Progenitor cell of endocrine pancreas (in vitro differentiated cells): ENCODE data around the gene EFHD2. TPM values are rescaled to one million over a fixed set of nuclear protein-coding genes. Genes with fewer than 3 reads are reported as not detected.

Source experiments
- DNase-seq: peaks from one replicate; pipeline ENCODE4 v3.0.0; 2021; ENCODE audit warnings: low spot score; ENCODE audit not compliant: unreplicated experiment
- H3K27ac Mint-ChIP-seq: 2 replicates; pipeline ENCODE4 v1.8.0; 2021; ENCODE audit warnings: mild to moderate bottlenecking, moderate library complexity, mixed read lengths
- H3K27me3 Mint-ChIP-seq: 2 replicates; pipeline ENCODE4 v1.8.0; 2021; ENCODE audit warnings: mixed read lengths
- H3K36me3 Mint-ChIP-seq: 2 replicates; pipeline ENCODE4 v1.8.0; 2022; ENCODE audit warnings: mixed read lengths; ENCODE audit not compliant: insufficient read depth
- H3K4me1 Mint-ChIP-seq: 2 replicates; pipeline ENCODE4 v1.8.0; 2021; ENCODE audit warnings: low read depth, mixed read lengths
- H3K4me3 Mint-ChIP-seq: 2 replicates; pipeline ENCODE4 v1.8.0; 2021; ENCODE audit warnings: low read depth, mild to moderate bottlenecking, moderate library complexity, mixed read lengths
- H3K9me3 Mint-ChIP-seq: 2 replicates; pipeline ENCODE4 v1.8.0; 2021; ENCODE audit warnings: low read depth, mixed read lengths
- total RNA-seq: library from RNA; stranded (reverse); gene quantifications from 2 replicates; pipeline ENCODE4 v1.2.1, GENCODE V29; 2021
- TF ChIP-seq, protein P1 (sequence below): fragments of 200-600 bp; sonication (generic); IDR thresholded peaks from one replicate; pipeline ENCODE4 v1.5.0; 2021; ENCODE audit warnings: antibody characterized with exemption, mild to moderate bottlenecking; ENCODE audit not compliant: unreplicated experiment

Gene EFHD2
- total RNA-seq, 1 donor from 2014 or later: 19.4 TPM

- no peak for DNase-seq
- no peak overlapping the region for H3K27ac Mint-ChIP-seq
- H3K4me3 Mint-ChIP-seq: no peak overlapping the region
- peaks cover 54% of the 10 kb centered on the region for H3K27me3 Mint-ChIP-seq
- H3K4me1 Mint-ChIP-seq: peaks cover 5% of the 10 kb centered on the region
- no peaks in the 10 kb centered on the region for H3K9me3 Mint-ChIP-seq
- no peaks in the 10 kb centered on the region for H3K36me3 Mint-ChIP-seq
- TF ChIP-seq, protein P1, sequence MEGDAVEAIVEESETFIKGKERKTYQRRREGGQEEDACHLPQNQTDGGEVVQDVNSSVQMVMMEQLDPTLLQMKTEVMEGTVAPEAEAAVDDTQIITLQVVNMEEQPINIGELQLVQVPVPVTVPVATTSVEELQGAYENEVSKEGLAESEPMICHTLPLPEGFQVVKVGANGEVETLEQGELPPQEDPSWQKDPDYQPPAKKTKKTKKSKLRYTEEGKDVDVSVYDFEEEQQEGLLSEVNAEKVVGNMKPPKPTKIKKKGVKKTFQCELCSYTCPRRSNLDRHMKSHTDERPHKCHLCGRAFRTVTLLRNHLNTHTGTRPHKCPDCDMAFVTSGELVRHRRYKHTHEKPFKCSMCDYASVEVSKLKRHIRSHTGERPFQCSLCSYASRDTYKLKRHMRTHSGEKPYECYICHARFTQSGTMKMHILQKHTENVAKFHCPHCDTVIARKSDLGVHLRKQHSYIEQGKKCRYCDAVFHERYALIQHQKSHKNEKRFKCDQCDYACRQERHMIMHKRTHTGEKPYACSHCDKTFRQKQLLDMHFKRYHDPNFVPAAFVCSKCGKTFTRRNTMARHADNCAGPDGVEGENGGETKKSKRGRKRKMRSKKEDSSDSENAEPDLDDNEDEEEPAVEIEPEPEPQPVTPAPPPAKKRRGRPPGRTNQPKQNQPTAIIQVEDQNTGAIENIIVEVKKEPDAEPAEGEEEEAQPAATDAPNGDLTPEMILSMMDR: no peak
Observed at GRCh38 chr1:15380601-15381508, 28.8 kb upstream of the EFHD2 start.

GRCh38 chr1:15381805-15382204 is 27.9 kb upstream of the EFHD2 start:
- TF ChIP-seq, protein P1: no peak
- no peak for DNase-seq
- Mint-ChIP-seq H3K36me3 (no peaks in the 10 kb centered on the region), H3K9me3 (no peaks in the 10 kb centered on the region), H3K4me3 (no peak overlapping the region), H3K4me1 (peaks cover 5% of the 10 kb centered on the region), H3K27ac (no peak overlapping the region), H3K27me3 (peaks cover 63% of the 10 kb centered on the region)

GRCh38 chr1:15382601-15383518 is 26.8 kb upstream of the EFHD2 start:
- peaks cover 5% of the 10 kb centered on the region for H3K4me1 Mint-ChIP-seq
- H3K36me3 Mint-ChIP-seq: no peaks in the 10 kb centered on the region
- no peak overlapping the region for H3K4me3 Mint-ChIP-seq
- H3K27ac Mint-ChIP-seq: no peak overlapping the region
- TF ChIP-seq, protein P1: no peak
- peaks cover 71% of the 10 kb centered on the region for H3K27me3 Mint-ChIP-seq
- no peaks in the 10 kb centered on the region for H3K9me3 Mint-ChIP-seq
- DNase-seq: no peak

- peaks cover 1% of the 10 kb centered on the region for H3K4me1 Mint-ChIP-seq
- no peaks in the 10 kb centered on the region for H3K36me3 Mint-ChIP-seq
- no peaks in the 10 kb centered on the region for H3K9me3 Mint-ChIP-seq
- no peak overlapping the region for H3K27ac Mint-ChIP-seq
- TF ChIP-seq, protein P1: no peak
- no peak for DNase-seq
- H3K27me3 Mint-ChIP-seq: peaks cover 80% of the 10 kb centered on the region
- H3K4me3 Mint-ChIP-seq: no peak overlapping the region
Observed at GRCh38 chr1:15383810-15384209, 25.9 kb upstream of the EFHD2 start.

DNA sequence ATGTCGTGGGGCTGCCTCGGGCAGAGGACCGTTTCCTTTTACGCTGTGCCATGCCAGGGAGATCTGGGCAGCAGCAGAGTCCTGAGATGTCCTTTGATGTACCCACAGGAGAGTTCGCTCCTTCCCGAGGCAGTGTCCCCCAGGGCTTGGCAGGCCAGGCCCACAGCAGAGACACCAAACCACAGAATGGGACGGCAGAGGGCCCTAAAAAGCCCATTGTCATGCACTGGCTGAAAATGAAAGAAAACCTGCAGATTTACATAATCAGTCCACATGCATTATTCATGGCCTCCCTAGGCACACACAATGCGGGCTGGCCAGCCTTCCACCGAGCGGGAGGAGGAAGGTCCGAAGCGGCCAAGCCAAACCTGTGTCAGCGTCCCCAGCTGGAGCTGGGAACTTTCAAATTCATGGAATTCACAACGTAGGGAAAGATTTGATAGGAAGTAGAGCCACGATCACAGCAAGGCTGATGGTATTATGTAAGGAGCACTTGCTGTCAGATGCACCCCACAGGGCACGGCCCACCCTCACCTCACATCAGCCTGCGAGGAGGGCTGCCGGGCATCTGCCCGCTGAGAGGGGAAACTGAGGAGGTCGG is 25.3 kb upstream of the EFHD2 start:
- TF ChIP-seq, protein P1: no peak
- no peak overlapping the region for H3K27ac Mint-ChIP-seq
- H3K27me3 Mint-ChIP-seq: peaks cover 84% of the 10 kb centered on the region
- no peak overlapping the region for H3K4me3 Mint-ChIP-seq
- H3K36me3 Mint-ChIP-seq: no peaks in the 10 kb centered on the region
- no peak for DNase-seq
- H3K9me3 Mint-ChIP-seq: no peaks in the 10 kb centered on the region
- H3K4me1 Mint-ChIP-seq: no peaks in the 10 kb centered on the region
